ENCODE results near the gene OPN1LW. TPM values are rescaled to one million over a fixed set of nuclear protein-coding genes. Genes with fewer than 3 reads are reported as not detected.

OPN1LW gene
- total RNA-seq, 1 experiment from 2014 or later: not detected

- Histone ChIP-seq H3K9ac (ENCODE audit: low read length) (no peak overlapping the region), H3K9me3 (ENCODE audit: control insufficient read depth in 1 of 2, insufficient read depth in 1 of 2, low read depth in 1 of 2, low read length in 2 of 2) (no peaks in the 10 kb centered on the region), H3K27ac (ENCODE audit: low read depth, low read length) (no peak overlapping the region), H3K27me3 (ENCODE audit: insufficient read depth, low read length) (no peaks in the 10 kb centered on the region), H2AFZ (ENCODE audit: low read depth, low read length, poor library complexity, severe bottlenecking) (no peak overlapping the region), H3K4me1 (ENCODE audit: control insufficient read depth in 1 of 2, insufficient read depth in 2 of 2, low read length in 2 of 2) (no peaks in the 10 kb centered on the region), H3K4me2 (ENCODE audit: low read length) (no peak overlapping the region), H3K4me3 (replicated peaks in 1 of 2; ENCODE audit: low read depth in 1 of 2, low read length in 2 of 2) (no peak overlapping the region), H3K9me2 (ENCODE audit: insufficient read depth) (no peaks in the 10 kb centered on the region), H4K20me1 (ENCODE audit: insufficient read depth) (no peaks in the 10 kb centered on the region), H3K79me2 (ENCODE audit: insufficient read depth, low read length) (no peaks in the 10 kb centered on the region), H3K36me3 (ENCODE audit: control insufficient read depth in 1 of 2, insufficient read depth in 2 of 2, low read length in 2 of 2) (no peaks in the 10 kb centered on the region)
- RAD21 ChIA-PET (ENCODE audit: low non-redundant PET in 1 of 2, low total read pairs in 2 of 2, uncharacterized antibody in 2 of 2, unreplicated experiment in 2 of 2): no interaction called here
- ATAC-seq (no peak), DNase-seq (ENCODE audit: low read depth, low spot score) (no peak)
- intact Hi-C loops (cut with micrococcal nuclease): no loop called here
- TF ChIP-seq RAD21 (IDR thresholded peaks at IDR 0.05; ENCODE audit: low read depth) (no peak), ZNF274 (IDR thresholded peaks at IDR 0.05; ENCODE audit: low read depth, low read length) (no peak), POLR2AphosphoS5 (IDR thresholded peaks at IDR 0.05; ENCODE audit: low read depth, low read length) (no peak), CEBPB (IDR thresholded peaks at IDR 0.05; ENCODE audit: low read depth) (no peak), SIN3A (IDR thresholded peaks at IDR 0.05; ENCODE audit: low read depth) (no peak), FOSL1 (IDR thresholded peaks at IDR 0.05; ENCODE audit: low read depth) (no peak), EGR1 (IDR thresholded peaks at IDR 0.05; ENCODE audit: low read depth) (no peak), CBX3 (IDR thresholded peaks at IDR 0.05; ENCODE audit: low read depth) (no peak), ATF3 (IDR thresholded peaks at IDR 0.05) (no peak), YY1 (IDR thresholded peaks at IDR 0.05; ENCODE audit: extremely low read depth, insufficient replicate concordance, low read depth, low read length) (no peak), TCF7L2 (IDR thresholded peaks at IDR 0.05; ENCODE audit: borderline replicate concordance, extremely low read depth, insufficient read depth, insufficient read length) (no peak), EZH2 (IDR thresholded peaks at IDR 0.05) (no peak), ELF1 (IDR thresholded peaks at IDR 0.05; ENCODE audit: borderline replicate concordance, low read depth) (no peak), JUND (IDR thresholded peaks at IDR 0.05) (no peak), SP1 (IDR thresholded peaks at IDR 0.05; ENCODE audit: low read depth) (no peak), ZFX (IDR thresholded peaks at IDR 0.05) (no peak), SRF (IDR thresholded peaks at IDR 0.05; ENCODE audit: low read depth) (no peak)
- TF ChIP-seq, protein P1, sequence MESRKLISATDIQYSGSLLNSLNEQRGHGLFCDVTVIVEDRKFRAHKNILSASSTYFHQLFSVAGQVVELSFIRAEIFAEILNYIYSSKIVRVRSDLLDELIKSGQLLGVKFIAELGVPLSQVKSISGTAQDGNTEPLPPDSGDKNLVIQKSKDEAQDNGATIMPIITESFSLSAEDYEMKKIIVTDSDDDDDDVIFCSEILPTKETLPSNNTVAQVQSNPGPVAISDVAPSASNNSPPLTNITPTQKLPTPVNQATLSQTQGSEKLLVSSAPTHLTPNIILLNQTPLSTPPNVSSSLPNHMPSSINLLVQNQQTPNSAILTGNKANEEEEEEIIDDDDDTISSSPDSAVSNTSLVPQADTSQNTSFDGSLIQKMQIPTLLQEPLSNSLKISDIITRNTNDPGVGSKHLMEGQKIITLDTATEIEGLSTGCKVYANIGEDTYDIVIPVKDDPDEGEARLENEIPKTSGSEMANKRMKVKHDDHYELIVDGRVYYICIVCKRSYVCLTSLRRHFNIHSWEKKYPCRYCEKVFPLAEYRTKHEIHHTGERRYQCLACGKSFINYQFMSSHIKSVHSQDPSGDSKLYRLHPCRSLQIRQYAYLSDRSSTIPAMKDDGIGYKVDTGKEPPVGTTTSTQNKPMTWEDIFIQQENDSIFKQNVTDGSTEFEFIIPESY (IDR thresholded peaks at IDR 0.05; ENCODE audit: extremely low read depth, insufficient replicate concordance, low read length): no peak
- TF ChIP-seq, protein P2, sequence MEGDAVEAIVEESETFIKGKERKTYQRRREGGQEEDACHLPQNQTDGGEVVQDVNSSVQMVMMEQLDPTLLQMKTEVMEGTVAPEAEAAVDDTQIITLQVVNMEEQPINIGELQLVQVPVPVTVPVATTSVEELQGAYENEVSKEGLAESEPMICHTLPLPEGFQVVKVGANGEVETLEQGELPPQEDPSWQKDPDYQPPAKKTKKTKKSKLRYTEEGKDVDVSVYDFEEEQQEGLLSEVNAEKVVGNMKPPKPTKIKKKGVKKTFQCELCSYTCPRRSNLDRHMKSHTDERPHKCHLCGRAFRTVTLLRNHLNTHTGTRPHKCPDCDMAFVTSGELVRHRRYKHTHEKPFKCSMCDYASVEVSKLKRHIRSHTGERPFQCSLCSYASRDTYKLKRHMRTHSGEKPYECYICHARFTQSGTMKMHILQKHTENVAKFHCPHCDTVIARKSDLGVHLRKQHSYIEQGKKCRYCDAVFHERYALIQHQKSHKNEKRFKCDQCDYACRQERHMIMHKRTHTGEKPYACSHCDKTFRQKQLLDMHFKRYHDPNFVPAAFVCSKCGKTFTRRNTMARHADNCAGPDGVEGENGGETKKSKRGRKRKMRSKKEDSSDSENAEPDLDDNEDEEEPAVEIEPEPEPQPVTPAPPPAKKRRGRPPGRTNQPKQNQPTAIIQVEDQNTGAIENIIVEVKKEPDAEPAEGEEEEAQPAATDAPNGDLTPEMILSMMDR (IDR thresholded peaks at IDR 0.05 in 2 of 3, conservative IDR thresholded peaks at IDR 0.05 in 1 of 3; ENCODE audit: borderline replicate concordance in 1 of 3, insufficient read depth in 1 of 3, low read depth in 2 of 3, low read length in 2 of 3): no peak
- TF ChIP-seq, protein P3, sequence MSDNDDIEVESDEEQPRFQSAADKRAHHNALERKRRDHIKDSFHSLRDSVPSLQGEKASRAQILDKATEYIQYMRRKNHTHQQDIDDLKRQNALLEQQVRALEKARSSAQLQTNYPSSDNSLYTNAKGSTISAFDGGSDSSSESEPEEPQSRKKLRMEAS (IDR thresholded peaks at IDR 0.05): no peak
- POLR2A ChIA-PET: no interaction called here
- CTCF ChIA-PET: no interaction called here
- BruUV-seq (replicated peaks): no TSS peak
Measured at GRCh38 chrX:154114652-154115051, 29.4 kb upstream of the OPN1LW start.
